HL-60 (cell line): Measurements from ENCODE around the gene ERC2.

Experiments used
- DNase-seq, 2 experiments: peaks; one replicate each; pipeline ENCODE4 v3.0.0-alpha.2; 2010 to 2020; ENCODE audit warnings: low read depth in 1 of 2, low spot score in 1 of 2
- H3K27ac ChIP-seq: fragments of 250-450 bp; sonication (Bioruptor Pico); replicated peaks from 2 replicates; pipeline ENCODE4 v1.5.1; 2020; ENCODE audit warnings: mild to moderate bottlenecking, moderate library complexity
- H3K27me3 ChIP-seq: fragments of 250-450 bp; sonication (Bioruptor Pico); 2 replicates; pipeline ENCODE4 v1.5.1; 2021; ENCODE audit warnings: mild to moderate bottlenecking, moderate library complexity; ENCODE audit not compliant: insufficient read depth, poor library complexity, severe bottlenecking
- H3K4me3 ChIP-seq: replicated peaks from 2 replicates; pipeline ENCODE4 v1.5.1; 2011; ENCODE audit warnings: mild to moderate bottlenecking, control low read depth, low read length; ENCODE audit not compliant: insufficient read depth
- GABPA ChIP-seq: IDR thresholded peaks from 2 replicates; pipeline ENCODE4 v1.6.1; 2012; ENCODE audit warnings: low read depth
- POLR2AphosphoS5 ChIP-seq: IDR thresholded peaks from 2 replicates; pipeline ENCODE4 v1.6.1; 2012; ENCODE audit warnings: low read depth
- SPI1 ChIP-seq: IDR thresholded peaks from 2 replicates; pipeline ENCODE4 v1.6.1; 2012; ENCODE audit warnings: low read depth, mild to moderate bottlenecking, borderline replicate concordance
- TF ChIP-seq, protein P1 (sequence below): IDR thresholded peaks from one replicate; pipeline ENCODE4 v1.5.1; 2011; ENCODE audit warnings: low read length, control low read depth, inconsistent platforms; ENCODE audit not compliant: insufficient read depth
- TF ChIP-seq, protein P2 (sequence below): IDR thresholded peaks from 2 replicates; pipeline ENCODE4 v1.6.1; 2012; ENCODE audit warnings: low read depth; ENCODE audit not compliant: insufficient replicate concordance

ERC2 gene

DNA sequence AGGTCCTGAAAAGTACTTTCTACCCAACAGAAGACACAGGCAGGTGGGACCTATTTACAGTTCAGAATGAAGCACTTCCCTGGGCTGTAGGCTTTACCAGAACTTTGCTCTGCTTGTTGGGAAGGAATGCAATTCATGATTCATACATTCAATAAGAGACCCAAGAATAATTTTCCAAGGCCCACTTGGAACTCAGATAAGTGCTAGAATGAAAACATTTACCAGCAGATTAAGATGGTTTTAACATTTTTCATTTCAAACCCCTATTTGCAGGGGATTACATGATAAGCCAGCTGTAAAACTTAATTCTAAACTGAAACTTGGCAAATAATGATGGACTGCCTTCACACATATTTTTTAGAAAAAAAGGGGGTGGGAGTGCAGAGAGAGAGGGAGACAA lies 417.2 kb downstream of the ERC2 start:
- Histone ChIP-seq H3K27ac (no peak overlapping the region), H3K27me3 (peaks cover 14% of the 10 kb centered on the region), H3K4me3 (no peak overlapping the region)
- TF ChIP-seq SPI1 (no peak), POLR2AphosphoS5 (no peak), GABPA (no peak)
- TF ChIP-seq, protein P1, sequence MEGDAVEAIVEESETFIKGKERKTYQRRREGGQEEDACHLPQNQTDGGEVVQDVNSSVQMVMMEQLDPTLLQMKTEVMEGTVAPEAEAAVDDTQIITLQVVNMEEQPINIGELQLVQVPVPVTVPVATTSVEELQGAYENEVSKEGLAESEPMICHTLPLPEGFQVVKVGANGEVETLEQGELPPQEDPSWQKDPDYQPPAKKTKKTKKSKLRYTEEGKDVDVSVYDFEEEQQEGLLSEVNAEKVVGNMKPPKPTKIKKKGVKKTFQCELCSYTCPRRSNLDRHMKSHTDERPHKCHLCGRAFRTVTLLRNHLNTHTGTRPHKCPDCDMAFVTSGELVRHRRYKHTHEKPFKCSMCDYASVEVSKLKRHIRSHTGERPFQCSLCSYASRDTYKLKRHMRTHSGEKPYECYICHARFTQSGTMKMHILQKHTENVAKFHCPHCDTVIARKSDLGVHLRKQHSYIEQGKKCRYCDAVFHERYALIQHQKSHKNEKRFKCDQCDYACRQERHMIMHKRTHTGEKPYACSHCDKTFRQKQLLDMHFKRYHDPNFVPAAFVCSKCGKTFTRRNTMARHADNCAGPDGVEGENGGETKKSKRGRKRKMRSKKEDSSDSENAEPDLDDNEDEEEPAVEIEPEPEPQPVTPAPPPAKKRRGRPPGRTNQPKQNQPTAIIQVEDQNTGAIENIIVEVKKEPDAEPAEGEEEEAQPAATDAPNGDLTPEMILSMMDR: no peak
- TF ChIP-seq, protein P2, sequence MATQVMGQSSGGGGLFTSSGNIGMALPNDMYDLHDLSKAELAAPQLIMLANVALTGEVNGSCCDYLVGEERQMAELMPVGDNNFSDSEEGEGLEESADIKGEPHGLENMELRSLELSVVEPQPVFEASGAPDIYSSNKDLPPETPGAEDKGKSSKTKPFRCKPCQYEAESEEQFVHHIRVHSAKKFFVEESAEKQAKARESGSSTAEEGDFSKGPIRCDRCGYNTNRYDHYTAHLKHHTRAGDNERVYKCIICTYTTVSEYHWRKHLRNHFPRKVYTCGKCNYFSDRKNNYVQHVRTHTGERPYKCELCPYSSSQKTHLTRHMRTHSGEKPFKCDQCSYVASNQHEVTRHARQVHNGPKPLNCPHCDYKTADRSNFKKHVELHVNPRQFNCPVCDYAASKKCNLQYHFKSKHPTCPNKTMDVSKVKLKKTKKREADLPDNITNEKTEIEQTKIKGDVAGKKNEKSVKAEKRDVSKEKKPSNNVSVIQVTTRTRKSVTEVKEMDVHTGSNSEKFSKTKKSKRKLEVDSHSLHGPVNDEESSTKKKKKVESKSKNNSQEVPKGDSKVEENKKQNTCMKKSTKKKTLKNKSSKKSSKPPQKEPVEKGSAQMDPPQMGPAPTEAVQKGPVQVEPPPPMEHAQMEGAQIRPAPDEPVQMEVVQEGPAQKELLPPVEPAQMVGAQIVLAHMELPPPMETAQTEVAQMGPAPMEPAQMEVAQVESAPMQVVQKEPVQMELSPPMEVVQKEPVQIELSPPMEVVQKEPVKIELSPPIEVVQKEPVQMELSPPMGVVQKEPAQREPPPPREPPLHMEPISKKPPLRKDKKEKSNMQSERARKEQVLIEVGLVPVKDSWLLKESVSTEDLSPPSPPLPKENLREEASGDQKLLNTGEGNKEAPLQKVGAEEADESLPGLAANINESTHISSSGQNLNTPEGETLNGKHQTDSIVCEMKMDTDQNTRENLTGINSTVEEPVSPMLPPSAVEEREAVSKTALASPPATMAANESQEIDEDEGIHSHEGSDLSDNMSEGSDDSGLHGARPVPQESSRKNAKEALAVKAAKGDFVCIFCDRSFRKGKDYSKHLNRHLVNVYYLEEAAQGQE: no peak
- DNase-seq: no peak

DNA sequence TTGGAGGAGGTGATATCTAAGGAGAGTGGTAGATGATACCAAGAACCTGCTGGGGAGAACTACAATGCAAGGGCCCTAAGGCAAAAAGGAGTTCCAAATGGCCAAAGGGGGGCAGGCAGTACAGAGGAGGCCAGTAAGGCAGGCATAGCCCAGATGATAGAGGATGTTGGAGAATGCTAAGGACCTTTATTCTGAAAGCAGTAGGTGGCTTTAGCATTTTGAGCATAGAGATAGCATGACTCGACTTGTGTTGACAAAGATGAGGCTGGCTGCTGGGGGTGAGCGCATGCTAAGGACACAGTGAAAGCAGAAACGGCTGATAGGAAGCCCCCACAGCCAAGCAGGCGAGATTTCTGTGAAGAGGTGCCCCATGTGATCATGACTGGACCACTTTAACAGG lies 419.3 kb downstream of the ERC2 start:
- TF ChIP-seq, protein P2: no peak
- peaks cover 10% of the 10 kb centered on the region for H3K27me3 ChIP-seq
- DNase-seq: no peak
- H3K27ac ChIP-seq: no peak overlapping the region
- H3K4me3 ChIP-seq: no peak overlapping the region

DNA sequence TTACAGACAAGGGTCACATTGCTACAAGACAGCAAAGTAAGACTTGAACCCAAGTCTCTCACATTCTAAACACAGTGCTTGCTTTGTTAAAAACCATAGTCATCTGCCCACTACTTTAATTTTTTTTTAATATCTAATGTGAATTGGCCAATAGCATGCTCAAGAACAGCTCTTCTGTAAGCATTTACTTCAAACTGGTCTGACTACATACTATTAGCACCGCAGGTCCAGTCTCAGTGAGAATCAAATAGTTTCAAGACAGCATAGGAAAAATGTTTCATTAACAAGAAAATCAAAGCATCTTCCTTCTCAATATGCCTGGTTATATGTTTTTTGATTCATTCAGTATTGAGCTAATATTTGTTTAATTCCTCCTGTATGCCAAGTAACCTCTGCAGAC lies 419.9 kb downstream of the ERC2 start:
- DNase-seq: no peak
- TF ChIP-seq SPI1 (no peak), POLR2AphosphoS5 (no peak), GABPA (no peak)
- TF ChIP-seq, protein P2: no peak
- TF ChIP-seq, protein P1: no peak
- H3K27me3 ChIP-seq: peaks cover 10% of the 10 kb centered on the region

More for the DNA sequence above, 419.9 kb downstream of the ERC2 start:
- Histone ChIP-seq H3K4me3 (no peak overlapping the region), H3K27ac (no peak overlapping the region)
